ENCODE measurements around the gene MAST4. TPM values are rescaled to one million over a fixed set of nuclear protein-coding genes. Genes with fewer than 3 reads are reported as not detected.

The MAST4 gene
- polyA plus RNA-seq, 2 of the 4 experiments (the other 2 are of a cell fraction): 1.2 to 5.8 TPM

DNA sequence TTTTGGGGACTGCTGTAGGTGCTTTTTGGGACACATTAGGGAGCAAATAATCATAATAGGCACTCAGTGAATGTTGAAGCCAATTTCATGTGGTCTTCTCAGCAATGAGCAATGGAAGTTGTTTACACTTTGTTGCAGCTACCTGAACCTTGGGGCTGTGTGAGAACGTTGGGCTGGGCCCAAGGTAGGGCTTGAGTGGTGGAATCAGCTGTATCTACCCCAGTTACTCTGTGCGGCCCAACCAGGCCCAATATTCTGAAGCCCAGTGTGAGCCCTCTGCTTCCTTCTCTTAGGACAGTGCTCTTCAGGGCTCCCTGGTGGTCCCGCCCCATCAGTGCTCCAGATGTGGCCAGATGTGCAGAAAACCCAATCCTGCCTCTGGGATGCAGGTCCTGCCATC lies 38.4 kb downstream of the MAST4 start:
- H3K27ac ChIP-seq: no peak overlapping the region
- FAIRE-seq (no peak), ATAC-seq (no peak), DNase-seq (ENCODE audit: low read depth in 1 of 2, low spot score in 1 of 2) (no peak)
- CTCF ChIA-PET: interaction anchor here (0.9 kb wide), 1 partner anchor 36 kb away, joined by 3 read pairs; no protein-coding TSS in a partner anchor
- POLR2A ChIA-PET: no interaction called here
- H3K4me3 ChIP-seq: no peak overlapping the region
- no peaks in the 10 kb centered on the region for H3K9me3 ChIP-seq
- no peak overlapping the region for H3K4me2 ChIP-seq
- 41% methylated on average over 3 of the region's 3 CpGs for WGBS (ENCODE audit: missing lambda C conversion rate)
- H3K4me1 ChIP-seq: no peaks in the 10 kb centered on the region
- TF ChIP-seq CBX8 (IDR thresholded peaks at IDR 0.05) (no peak), NPAS2 (CRISPR knock-in tag; IDR thresholded peaks at IDR 0.05; ENCODE audit: borderline replicate concordance) (no peak), RNF2 (IDR thresholded peaks at IDR 0.05; ENCODE audit: borderline replicate concordance, low read depth) (no peak), ZC3H11A (IDR thresholded peaks at IDR 0.05) (no peak), NFE2L2 (conservative IDR thresholded peaks at IDR 0.05; ENCODE audit: low read length) (no peak), JUN (IDR thresholded peaks at IDR 0.05) (no peak), CEBPB (IDR thresholded peaks at IDR 0.05) (no peak), ZFP36 (IDR thresholded peaks at IDR 0.05; ENCODE audit: borderline replicate concordance, partially characterized antibody) (no peak), RCOR1 (IDR thresholded peaks at IDR 0.05; ENCODE audit: low read depth, low read length) (no peak), RFX5 (IDR thresholded peaks at IDR 0.05) (no peak), FOXS1 (CRISPR knock-in tag; IDR thresholded peaks at IDR 0.05) (no peak)
- TF ChIP-seq, protein P1, sequence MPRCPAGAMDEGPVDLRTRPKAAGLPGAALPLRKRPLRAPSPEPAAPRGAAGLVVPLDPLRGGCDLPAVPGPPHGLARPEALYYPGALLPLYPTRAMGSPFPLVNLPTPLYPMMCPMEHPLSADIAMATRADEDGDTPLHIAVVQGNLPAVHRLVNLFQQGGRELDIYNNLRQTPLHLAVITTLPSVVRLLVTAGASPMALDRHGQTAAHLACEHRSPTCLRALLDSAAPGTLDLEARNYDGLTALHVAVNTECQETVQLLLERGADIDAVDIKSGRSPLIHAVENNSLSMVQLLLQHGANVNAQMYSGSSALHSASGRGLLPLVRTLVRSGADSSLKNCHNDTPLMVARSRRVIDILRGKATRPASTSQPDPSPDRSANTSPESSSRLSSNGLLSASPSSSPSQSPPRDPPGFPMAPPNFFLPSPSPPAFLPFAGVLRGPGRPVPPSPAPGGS (IDR thresholded peaks at IDR 0.05): no peak
- TF ChIP-seq, protein P2, sequence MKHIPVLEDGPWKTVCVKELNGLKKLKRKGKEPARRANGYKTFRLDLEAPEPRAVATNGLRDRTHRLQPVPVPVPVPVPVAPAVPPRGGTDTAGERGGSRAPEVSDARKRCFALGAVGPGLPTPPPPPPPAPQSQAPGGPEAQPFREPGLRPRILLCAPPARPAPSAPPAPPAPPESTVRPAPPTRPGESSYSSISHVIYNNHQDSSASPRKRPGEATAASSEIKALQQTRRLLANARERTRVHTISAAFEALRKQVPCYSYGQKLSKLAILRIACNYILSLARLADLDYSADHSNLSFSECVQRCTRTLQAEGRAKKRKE (CRISPR knock-in tag; IDR thresholded peaks at IDR 0.05; ENCODE audit: low read depth): no peak

DNA sequence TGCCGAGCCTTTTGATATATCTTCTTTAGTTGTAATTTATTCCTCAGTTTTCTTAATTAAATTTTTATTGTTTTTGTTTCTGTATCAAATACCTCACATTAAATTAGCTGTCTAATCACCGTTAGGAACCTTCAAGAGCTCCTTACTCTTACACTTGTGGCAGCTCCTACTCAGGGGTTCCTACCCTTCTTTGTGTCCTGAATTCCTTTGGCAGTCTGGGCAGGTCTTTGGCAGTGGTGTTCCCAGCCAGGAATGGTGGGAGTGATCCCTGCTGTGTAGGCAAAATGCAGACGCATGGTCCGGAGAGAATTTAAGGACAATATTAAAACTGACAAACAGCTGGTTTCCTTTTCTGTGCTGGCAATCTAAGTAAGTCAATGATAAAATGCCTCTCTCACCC lies 41.8 kb downstream of the MAST4 start:
- no peaks in the 10 kb centered on the region for H3K4me1 ChIP-seq
- no peak overlapping the region for H3K4me3 ChIP-seq
- no peak for FAIRE-seq
- H3K4me2 ChIP-seq: no peak overlapping the region
- ChIA-PET CTCF (interaction anchor here (1.0 kb wide), 1 partner anchor 68 kb away, joined by 3 read pairs; no protein-coding TSS in a partner anchor), POLR2A (no interaction called here)
- no peak for TF ChIP-seq HDAC2 (IDR thresholded peaks at IDR 0.05)
- TF ChIP-seq FOXS1 (CRISPR knock-in tag; IDR thresholded peaks at IDR 0.05): no peak
- TF ChIP-seq RAD21 (conservative IDR thresholded peaks at IDR 0.05 in 1 of 2, IDR thresholded peaks at IDR 0.05 in 1 of 2): no peak
- no peak for TF ChIP-seq KDM5A (IDR thresholded peaks at IDR 0.05)
- TF ChIP-seq, protein P3, sequence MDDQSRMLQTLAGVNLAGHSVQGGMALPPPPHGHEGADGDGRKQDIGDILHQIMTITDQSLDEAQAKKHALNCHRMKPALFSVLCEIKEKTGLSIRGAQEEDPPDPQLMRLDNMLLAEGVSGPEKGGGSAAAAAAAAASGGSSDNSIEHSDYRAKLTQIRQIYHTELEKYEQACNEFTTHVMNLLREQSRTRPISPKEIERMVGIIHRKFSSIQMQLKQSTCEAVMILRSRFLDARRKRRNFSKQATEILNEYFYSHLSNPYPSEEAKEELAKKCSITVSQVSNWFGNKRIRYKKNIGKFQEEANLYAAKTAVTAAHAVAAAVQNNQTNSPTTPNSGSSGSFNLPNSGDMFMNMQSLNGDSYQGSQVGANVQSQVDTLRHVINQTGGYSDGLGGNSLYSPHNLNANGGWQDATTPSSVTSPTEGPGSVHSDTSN (IDR thresholded peaks at IDR 0.05): no peak
- TF ChIP-seq CHD2 (IDR thresholded peaks at IDR 0.05; ENCODE audit: low read length, partially characterized antibody): no peak
- TF ChIP-seq RARB (CRISPR knock-in tag; IDR thresholded peaks at IDR 0.05): no peak
- TF ChIP-seq KDM1A (IDR thresholded peaks at IDR 0.05; ENCODE audit: low read depth): no peak
- TF ChIP-seq, protein P4, sequence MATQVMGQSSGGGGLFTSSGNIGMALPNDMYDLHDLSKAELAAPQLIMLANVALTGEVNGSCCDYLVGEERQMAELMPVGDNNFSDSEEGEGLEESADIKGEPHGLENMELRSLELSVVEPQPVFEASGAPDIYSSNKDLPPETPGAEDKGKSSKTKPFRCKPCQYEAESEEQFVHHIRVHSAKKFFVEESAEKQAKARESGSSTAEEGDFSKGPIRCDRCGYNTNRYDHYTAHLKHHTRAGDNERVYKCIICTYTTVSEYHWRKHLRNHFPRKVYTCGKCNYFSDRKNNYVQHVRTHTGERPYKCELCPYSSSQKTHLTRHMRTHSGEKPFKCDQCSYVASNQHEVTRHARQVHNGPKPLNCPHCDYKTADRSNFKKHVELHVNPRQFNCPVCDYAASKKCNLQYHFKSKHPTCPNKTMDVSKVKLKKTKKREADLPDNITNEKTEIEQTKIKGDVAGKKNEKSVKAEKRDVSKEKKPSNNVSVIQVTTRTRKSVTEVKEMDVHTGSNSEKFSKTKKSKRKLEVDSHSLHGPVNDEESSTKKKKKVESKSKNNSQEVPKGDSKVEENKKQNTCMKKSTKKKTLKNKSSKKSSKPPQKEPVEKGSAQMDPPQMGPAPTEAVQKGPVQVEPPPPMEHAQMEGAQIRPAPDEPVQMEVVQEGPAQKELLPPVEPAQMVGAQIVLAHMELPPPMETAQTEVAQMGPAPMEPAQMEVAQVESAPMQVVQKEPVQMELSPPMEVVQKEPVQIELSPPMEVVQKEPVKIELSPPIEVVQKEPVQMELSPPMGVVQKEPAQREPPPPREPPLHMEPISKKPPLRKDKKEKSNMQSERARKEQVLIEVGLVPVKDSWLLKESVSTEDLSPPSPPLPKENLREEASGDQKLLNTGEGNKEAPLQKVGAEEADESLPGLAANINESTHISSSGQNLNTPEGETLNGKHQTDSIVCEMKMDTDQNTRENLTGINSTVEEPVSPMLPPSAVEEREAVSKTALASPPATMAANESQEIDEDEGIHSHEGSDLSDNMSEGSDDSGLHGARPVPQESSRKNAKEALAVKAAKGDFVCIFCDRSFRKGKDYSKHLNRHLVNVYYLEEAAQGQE (IDR thresholded peaks at IDR 0.05): no peak
- TF ChIP-seq POLR2A (IDR thresholded peaks at IDR 0.05; ENCODE audit: low read length): no peak
- no peak for TF ChIP-seq ZSCAN20 (CRISPR knock-in tag; IDR thresholded peaks at IDR 0.05)
- no peak for TF ChIP-seq MAZ (IDR thresholded peaks at IDR 0.05; ENCODE audit: borderline replicate concordance, low read depth, low read length)
- TF ChIP-seq JUN (IDR thresholded peaks at IDR 0.05): no peak
- TF ChIP-seq EHMT2 (IDR thresholded peaks at IDR 0.05; ENCODE audit: low read depth): no peak
- no peak for TF ChIP-seq JUNB (IDR thresholded peaks at IDR 0.05)
- no peak for TF ChIP-seq ZFP36 (IDR thresholded peaks at IDR 0.05; ENCODE audit: borderline replicate concordance, partially characterized antibody)
- TF ChIP-seq, protein P5, sequence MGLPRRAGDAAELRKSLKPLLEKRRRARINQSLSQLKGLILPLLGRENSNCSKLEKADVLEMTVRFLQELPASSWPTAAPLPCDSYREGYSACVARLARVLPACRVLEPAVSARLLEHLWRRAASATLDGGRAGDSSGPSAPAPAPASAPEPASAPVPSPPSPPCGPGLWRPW (IDR thresholded peaks at IDR 0.05): no peak
- TF ChIP-seq BHLHE40 (IDR thresholded peaks at IDR 0.05; ENCODE audit: low read depth, low read length): no peak
- no peak for TF ChIP-seq MYC (IDR thresholded peaks at IDR 0.05; ENCODE audit: borderline replicate concordance, low read length)
- no peak for TF ChIP-seq SMC3 (IDR thresholded peaks at IDR 0.05)
- WGBS (ENCODE audit: missing lambda C conversion rate): 44% methylated on average over 4 of the region's 4 CpGs
- H3K9me3 ChIP-seq: no peaks in the 10 kb centered on the region
- ATAC-seq: no peak
- H3K27ac ChIP-seq: no peak overlapping the region
- no peak for DNase-seq (ENCODE audit: low read depth in 1 of 2, low spot score in 1 of 2)

All from A549 (cell line).